GM11168 (cell line): ENCODE results near the gene NFE2.
"Not testable (repeated sequence)": the region's sequence is repeated elsewhere in the genome, so short reads cannot be mapped to it uniquely, and the experiment has no call there.

ENCODE experiments used
- in situ Hi-C: fragments of 300-500 bp; cut with MboI; formaldehyde crosslinking; loops from one replicate; pipeline ENCODE4 v1.12.0; 2022; ENCODE audit warnings: low sequenced_read_pairs; ENCODE audit not compliant: unreplicated experiment

NFE2 gene

DNA sequence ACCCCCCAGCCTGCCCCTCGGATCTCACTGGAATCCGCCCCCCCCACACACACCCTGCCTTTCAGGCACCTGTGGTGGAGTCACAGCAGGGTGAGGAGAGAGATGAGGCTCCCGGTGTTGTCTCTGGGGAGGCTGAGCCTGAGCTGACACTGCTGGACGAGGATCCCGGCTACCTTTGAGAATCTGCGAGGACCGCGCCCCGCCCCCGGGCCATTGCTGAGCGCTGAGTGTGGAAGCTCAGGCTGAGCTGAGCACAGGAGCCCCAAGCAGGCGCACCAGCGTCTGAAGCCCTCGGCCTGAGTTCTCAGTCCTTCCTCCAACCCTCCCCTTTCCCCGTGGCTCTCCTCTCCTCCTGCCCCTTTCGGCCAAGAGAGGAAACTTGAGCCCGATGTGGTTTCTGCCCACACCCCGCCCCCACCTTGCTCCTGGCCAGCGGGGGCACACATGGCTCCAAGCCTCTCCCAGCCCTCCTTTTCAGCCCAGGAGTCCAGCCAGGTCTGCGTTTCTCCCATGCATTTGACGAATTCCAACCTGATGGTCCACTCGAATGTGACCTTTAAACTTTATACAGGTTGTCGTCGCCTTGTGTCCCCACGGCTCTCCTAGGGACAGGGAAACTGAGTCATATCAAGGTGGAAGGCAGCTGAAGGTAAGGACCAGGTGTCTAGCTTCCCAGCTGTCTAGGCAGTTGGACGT lies at the start of gene NFE2:
TSS of gene NFE2 (minus strand) at position 284 of the 696 bp plus-strand sequence. CDS start 5,767 bp downstream, outside the sequence.
- in situ Hi-C loops: no loop called here

DNA sequence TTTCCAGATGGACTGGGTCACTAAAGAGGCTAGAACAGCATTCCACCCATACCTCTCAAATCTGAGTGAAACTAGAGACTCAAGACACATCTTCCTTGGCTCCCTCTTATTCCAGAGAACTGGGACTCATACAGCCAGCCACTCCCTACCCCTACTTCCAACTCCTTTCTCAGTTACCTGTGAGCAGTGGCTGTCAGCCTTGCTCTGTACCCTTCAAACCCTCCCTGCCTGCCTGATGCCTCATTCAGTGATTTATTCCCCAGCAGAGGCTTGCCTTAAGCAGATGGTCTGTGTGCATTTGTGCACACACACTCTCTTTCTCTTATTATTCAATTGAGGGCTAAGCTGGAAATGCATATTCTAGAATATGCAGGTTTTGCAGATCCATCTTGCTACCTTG lies 48.9 kb upstream of the NFE2 start:
- in situ Hi-C loops: no loop called here

DNA sequence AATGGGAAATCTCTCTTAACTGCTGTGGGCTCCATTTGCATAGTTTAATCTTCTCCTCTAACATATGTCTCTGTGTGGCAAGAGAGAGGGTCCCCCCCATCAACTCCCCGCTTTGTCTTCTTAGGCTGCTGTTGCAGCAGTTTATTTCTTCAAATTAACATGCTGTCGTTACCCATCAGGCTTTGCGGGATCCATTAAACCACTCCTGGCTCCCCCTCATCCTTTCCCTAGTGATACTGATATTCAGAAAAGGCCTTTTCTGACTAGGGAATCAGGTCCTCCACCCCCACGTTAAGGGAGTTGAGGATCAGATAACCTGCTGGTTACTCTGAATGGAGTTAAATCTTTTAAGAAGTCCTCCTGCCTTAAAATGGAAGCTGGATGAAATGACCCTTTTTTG lies 48.2 kb upstream of the NFE2 start:
- in situ Hi-C loops: no loop called here

DNA sequence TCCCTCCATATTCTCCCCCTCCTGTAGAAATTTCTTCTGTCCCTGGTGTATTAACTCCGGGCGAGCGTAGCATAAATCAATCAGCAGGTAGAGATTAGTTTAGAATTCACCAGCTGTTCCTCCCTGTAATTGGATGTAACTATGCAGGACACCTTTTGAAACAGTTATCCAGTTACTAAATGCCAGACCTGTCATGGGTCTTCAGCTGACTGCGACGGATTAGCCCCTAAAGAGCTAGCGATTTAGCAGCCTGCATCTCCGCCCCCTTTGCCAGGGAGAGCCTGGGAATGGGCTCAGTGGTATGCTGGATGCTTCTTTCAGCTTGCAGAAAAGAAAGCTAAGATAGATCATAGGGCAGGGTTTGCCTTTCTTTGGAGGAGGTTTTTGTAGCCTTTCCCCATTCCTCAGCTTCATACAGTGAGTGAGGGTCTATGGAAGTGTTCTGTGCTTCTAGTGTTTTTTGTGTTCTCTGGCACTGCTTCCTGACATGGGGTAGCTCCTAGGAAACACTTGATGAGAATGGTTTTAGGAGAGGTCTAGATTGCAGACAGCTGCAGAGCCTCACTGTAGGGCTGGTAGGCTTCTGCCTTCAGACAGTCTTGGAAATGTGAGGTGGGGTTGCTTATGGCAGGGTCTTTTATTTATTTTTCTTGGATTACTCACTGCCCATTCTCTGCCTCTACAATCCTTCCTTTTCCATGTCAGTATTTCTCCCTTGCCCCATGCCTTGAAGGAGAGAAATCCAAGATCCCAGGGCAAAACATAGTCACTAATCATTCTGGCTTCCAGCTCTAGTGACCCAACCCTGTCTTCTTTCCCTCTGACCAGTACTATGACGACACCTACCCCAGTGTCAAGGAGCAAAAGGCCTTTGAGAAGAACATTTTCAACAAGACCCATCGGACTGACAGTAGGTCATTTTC lies 40.8 kb upstream of the NFE2 start:
- in situ Hi-C loops: no loop called here

DNA sequence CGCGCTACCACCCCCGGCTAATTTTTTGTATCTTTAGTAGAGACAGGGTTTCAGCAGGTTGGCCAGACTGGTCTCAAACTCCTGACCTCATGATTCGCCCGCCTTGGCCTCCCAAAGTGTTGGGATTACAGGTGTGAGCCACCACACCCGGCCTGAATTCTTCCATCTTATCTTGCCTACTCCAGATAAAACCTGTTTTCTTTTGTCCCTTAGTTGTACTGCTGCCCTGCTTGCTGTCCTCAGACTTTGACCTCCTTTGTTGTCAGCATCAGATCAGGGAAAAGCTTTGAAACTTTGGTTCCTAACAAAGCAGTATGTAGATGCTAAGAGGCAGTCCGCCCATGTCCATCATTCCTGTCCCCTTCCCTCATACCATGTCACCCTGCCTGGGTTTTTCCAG lies 40.0 kb upstream of the NFE2 start:
- in situ Hi-C loops: no loop called here

DNA sequence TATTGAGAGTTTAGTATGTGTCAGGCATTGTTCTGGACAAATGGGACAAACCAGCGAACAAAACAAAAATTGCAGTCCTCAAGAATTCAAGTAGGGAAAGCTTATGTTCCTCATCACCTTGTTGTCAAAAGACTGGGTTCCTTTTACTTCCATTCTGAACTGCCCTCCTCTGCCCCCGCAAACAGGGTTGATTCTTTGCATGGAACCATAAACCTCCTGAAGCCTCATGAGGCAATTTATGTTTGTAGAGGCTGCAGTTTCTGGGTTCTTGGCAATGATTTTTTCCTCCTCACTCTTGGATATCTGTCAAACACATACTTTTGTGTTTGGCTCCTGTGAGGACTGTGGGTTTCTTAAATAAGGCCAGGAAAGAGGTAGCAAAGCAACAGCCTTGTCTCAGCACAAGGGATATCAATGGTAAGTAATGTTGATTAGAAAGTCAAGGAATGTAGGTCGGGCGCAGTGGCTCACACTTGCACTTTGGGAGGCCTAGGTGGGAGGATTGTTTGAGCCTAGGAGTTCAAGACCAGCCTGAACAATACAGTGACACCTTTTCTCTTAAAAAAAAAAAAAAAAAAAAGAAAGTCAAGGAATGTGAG lies 38.0 kb upstream of the NFE2 start:
- in situ Hi-C loops: no loop called here

DNA sequence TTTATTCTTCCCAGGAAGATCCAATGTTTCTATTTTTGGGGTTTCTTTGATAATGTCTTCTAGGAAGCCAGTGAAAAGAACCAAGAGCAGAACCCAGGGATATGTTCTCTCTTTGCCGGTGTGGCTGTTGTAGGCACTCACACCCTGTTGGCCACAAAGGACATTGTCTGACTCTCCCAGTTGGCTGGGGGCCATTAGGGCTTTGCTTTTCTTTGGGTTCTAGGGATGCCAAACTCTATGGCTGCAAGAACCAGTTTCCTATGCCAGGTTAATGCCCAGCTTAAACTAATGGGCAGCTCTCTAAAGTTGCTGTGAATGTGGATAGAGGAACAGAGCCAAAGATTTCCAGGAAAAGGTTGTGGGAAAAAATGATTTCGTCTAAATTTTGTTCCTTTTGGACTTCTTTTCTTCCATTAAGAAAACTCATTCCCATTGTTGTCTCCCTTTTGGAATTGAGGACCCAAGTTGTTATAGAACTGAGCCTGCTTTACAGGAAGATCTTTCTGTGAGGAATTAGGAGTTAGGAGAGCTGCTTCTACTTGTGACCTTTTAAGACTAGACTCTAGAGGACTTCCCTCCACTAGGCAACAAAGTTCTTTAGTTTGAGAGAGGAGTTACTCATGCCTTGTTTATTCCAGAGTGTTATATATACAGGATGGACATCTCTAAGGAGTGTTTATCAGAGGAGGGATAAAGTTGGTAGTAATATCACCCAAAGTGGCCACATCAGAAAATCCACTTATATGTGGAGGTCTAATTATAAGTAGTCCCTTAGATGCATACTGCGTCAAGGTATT lies 37.2 kb upstream of the NFE2 start:
- in situ Hi-C loops: no loop called here

DNA sequence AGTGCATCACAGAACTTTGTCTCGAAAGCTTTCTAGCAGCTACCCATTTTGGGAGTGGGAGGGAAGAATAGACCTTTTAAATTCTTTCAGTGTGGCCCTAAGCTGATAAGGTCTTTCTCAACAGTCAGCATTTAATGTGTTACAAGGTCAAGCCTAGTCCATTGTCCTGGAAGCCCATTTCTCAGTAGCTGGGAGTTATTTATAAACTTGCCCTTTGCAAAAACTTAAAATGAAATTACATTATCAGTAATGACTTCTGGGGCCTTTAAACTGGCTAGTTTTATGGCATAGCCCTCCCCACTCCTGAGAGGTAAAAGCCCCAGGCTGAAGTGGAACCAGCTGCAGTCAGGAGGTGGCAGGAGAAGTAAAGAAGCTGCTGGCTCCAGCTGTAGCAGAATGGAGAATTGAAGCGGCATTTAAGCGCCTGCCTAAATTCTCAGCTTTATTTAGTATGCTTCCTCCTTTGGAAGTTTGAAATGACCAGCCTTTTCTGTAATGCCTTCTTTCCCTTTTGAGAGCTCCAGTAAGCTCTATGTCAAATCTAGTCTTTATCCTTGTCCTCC lies 36.5 kb upstream of the NFE2 start:
- in situ Hi-C loops: no loop called here

DNA sequence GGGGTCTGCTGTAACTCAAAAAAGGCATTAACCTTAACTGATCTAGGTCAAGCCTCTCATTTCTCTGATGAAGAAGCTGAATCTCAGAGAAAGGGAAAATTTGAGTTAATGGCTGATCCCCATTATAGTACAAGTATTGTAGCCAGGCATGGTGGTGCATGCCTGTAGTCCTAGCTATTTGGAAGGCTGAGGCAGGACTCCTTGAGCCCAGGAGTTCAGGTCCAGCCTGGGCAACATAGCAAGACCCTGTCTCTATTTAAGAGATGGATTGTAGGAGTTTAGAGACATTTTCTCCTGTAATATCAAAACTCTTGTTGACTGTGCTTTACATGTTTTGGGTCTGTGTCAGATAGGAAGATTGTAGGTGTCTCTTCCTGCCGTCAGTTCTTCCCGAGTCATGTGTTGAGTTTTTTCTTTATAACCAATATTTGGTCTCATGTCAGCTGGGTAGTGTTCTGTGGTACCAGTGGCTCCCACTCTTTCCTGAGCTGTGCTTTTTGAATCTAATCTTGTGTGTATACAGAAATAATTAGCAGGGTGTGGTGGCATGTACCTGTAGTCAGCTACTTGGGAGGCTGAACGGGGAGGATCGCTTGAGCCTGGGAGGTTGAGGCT lies 32.7 kb upstream of the NFE2 start:
- in situ Hi-C loops: no loop called here

DNA sequence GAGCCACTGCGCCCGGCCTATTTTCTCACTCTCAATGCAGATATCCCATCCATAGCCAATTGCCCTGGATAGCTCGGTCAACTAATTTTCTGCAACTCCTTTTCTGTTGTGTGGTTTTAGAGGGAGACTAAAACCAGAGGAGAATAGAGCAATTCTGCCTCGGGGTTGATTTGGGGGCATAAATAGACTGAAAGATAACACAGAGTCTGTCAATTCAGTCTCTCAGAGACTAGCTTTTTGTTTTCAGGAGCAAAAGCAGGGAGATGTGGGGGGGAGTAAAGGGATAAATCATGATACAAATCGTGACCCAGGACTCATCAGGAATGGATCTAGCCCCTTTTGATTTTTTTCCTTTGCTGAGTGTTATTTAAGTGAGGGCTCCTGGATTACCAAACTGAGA lies 30.6 kb upstream of the NFE2 start:
- in situ Hi-C loops: no loop called here

DNA sequence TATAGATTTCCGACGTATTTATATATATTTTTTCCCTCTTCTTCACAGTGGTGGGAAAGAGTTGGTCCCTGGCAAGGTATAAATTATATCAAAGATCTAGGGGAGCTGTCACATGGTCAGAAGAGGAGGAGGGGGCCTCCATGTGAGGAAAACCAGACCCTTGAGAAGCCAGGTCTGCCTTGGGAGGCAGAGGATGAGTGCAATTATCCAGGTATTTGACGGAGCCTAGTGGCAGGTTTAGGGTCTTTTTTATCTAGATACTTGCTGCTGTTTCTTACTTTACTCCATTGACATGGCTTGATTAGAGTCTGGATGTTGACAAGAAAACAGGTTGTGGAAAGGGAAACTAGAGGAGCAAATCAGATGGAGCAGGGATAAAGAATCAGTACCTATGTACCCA lies 29.6 kb upstream of the NFE2 start:
- in situ Hi-C loops: no loop called here

DNA sequence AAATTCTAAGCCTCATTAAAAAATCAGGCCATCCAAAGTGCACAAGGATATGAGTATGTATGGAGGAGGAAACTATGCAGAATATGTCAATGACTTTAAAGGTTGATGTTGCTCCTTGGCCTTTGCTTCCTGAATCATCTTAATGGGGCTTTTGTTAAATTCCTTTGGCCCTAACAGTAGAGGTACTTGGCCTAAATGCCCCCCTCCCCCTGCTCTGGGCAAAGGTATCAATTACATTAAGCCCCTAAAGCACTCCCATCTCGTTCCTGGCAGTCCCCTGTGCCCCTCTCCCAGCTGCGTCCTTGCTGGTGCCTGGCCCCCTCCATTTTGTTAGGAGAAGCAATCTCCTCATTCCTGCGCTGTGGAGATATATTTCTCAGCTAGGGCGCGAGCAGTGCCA lies 28.9 kb upstream of the NFE2 start:
- in situ Hi-C loops: no loop called here

DNA sequence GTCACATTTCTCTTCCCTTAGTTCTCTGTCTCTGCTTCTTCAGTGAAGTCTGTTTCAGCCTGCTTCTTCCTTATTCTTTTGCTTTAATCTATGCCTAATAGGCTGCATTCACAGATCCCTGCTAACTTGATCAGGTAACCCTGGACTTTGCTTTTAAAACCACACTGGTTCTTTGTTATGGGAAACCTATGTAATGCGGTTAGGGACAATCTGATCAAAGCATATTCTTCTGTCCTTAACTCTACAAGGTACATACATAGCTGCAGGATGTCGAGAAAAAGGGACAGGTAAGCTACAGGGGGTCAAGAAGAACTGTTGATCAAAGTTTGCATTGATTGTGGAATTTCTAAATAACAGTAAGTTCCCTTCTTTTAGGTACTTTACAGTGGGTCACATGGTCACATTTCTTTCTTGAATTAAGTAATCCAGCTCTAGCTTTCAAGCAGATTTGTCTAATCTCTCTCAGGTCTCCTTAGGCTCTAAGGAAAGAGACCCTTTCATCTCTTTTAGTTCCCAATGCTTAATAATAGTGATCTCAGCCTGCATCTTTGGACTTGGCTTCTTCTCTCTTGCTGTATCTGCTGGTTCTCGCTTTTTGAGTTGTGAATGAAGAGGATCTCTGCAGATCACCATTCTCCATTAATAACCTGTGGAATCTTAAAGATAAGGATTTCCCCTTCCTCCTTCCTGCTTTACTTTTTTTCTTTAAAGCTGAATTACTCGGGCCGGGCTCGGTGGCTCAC lies 28.0 kb upstream of the NFE2 start:
- in situ Hi-C loops: no loop called here

DNA sequence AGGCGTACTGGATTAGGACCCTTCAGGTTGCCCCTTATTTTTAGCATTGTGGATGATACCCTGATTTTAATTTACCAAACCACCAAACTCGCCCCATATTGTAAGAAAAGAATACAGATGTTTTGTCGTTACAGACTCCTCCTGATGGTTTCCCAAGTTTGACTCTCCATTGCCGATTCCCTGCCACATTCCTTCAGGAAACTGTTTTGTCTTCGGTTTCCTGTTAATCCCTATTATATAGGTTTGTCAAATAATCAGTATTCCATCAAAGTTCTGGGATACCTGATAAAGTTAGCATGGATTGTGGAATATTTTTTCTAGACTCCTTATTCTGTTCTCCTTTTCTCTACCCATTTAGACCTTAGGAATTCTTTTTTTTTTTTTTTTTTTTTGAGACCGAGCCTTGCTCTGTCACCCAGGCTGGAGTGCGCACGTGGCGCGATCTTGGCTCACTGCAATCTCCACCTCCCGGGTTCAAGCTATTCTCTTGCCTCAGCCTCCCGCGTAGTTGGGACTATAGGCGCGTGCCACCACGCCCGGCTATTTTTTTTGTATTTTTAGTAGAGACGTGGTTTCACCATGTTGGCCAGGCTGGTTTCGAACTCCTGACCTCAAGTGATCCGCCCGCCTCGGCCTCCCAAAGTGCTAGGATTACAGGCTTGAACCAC lies 24.8 kb upstream of the NFE2 start:
- in situ Hi-C loops: not testable (repeated sequence)

DNA sequence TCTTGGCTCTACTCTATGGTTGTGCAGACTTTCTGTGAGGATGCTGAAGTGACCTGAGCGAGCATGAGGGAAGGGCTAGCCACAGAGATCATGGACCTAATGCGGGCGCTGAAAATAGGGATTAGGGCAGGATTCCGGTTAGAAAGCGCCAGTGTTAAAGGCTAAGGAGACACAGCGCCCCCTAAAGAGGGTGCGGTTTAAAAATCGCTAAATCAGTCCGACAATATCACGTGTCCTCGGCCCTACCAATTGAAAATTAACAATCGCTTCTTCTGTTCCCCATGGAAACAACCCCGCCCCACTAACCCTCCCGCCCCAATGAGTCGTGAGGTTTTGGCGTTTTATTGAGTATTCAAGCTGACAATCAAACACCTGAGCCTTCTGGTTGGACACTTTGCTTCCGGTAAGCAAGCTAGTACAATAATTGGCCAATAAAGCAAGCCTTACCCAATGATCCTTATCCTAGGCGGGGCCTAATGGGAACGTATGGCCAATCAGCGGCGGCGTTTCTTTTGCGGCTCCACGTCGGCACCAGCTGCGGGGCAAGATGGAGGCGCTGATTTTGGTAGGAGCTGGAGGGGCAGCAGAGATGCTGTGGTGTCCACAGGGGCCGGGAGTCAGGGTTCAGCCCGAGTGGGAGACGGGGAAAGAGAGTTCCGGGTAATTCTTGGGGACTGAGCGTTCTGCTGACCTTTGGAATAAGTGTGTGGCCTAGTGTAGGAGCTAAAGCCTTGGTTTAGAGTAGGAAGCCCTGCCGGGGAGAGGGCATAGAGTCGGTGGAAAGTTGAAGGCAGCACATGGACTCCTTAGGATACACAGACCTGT lies 24.0 kb upstream of the NFE2 start, which contains the start of gene COPZ1:
TSS of gene COPZ1 (plus strand) at position 515 of the 825 bp plus-strand sequence. CDS start at position 548, 33 bp downstream.
- in situ Hi-C loops: no loop called here

DNA sequence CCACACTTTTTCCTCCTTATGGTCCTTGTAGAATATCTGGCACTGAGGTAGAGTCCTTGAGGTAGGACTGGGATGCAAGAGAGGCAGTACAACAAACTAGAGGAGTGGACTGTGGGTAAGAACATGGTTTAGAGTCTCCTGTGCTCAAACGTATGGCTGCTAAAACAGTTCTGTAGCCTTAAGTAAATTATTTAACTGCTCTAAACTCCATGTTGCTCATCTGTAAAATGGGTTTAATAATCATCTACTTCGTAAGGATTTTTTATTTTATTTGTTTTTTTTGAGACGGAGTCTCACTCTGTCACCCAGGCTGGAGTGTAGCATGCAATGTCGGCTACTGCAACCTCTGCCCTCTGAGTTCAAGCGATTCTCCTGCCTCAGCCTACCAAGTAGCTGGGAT lies 20.5 kb upstream of the NFE2 start:
- in situ Hi-C loops: no loop called here

DNA sequence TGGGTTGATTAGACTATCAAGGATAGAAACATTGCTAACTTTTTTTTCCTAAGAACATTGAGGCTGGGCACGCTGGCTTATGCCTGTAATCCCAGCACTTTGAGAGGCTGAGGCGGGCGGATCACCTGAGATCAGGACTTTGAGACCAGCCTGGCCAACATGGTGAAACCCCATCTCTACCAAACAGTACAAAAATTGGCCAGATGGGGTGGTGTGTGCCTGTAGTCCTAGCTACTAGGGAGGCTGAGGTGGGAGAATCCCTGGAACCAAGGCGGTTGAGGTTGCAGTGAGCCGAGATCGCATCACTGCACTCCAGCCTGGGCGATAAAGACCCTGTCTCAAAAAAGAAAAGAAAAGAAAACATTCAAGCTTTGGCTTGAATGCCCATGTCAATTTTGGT lies 11.5 kb upstream of the NFE2 start:
- in situ Hi-C loops: not testable (repeated sequence)
